HG02840 (cell line): ENCODE results near the gene SDSL.

Experiments used
- ATAC-seq: cut with Tn5 transposase; IDR thresholded peaks from one replicate; pipeline ENCODE4 v1.9.1; 2021; ENCODE audit warnings: mild to moderate bottlenecking, moderate library complexity, moderate number of reproducible peaks; ENCODE audit not compliant: unreplicated experiment, low FRiP score

The SDSL gene

GRCh38 chr12:113416091-113416754 lies 6.0 kb upstream of the SDSL start:
- no peak for ATAC-seq

GRCh38 chr12:113418213-113418879 lies 3.8 kb upstream of the SDSL start:
- no peak for ATAC-seq

- no peak for ATAC-seq
These were observed 1.1 kb upstream of the SDSL start for GRCh38 chr12:113420996-113421595.

GRCh38 chr12:113422886-113423669 lies 898 bp downstream of the SDSL start:
- ATAC-seq, result peak; percentile 13

GRCh38 chr12:113424456-113424855 lies 2.3 kb downstream of the SDSL start:
- ATAC-seq, result no peak

- no peak for ATAC-seq
These were observed 3.0 kb downstream of the SDSL start for GRCh38 chr12:113424915-113425823.

GRCh38 chr12:113425960-113426453 lies 3.8 kb downstream of the SDSL start:
- ATAC-seq, result no peak

GRCh38 chr12:113427882-113428281 lies 5.7 kb downstream of the SDSL start:
- no peak for ATAC-seq

GRCh38 chr12:113428482-113428881 lies 6.3 kb downstream of the SDSL start:
- no peak for ATAC-seq

GRCh38 chr12:113432986-113433385 lies 10.8 kb downstream of the SDSL start:
- no peak for ATAC-seq

GRCh38 chr12:113435367-113435766 lies 13.2 kb downstream of the SDSL start:
- no peak for ATAC-seq

- no peak for ATAC-seq
These were observed 14.4 kb downstream of the SDSL start for GRCh38 chr12:113436586-113436985.

- no peak for ATAC-seq
These were observed 15.0 kb downstream of the SDSL start for GRCh38 chr12:113436993-113437728.

GRCh38 chr12:113437729-113438100 lies 15.5 kb downstream of the SDSL start:
- no peak for ATAC-seq

- no peak for ATAC-seq
These were observed 16.5 kb downstream of the SDSL start for GRCh38 chr12:113438523-113439300.

- no peak for ATAC-seq
These were observed 17.1 kb downstream of the SDSL start for GRCh38 chr12:113439301-113439597.

GRCh38 chr12:113439606-113440030 lies 17.4 kb downstream of the SDSL start:
- no peak for ATAC-seq

- no peak for ATAC-seq
These were observed 18.2 kb downstream of the SDSL start for GRCh38 chr12:113440336-113440735.
